Keratinocyte (primary cell): ENCODE data around the gene ZBP1. TPM values are rescaled to one million over a fixed set of nuclear protein-coding genes. Genes with fewer than 3 reads are reported as not detected.

Source experiments
- DNase-seq: peaks from one replicate; pipeline ENCODE4 v3.0.0-alpha.2; 2011; ENCODE audit warnings: low read depth, missing footprints, low spot score
- FAIRE-seq: peaks from 2 replicates; lab custom pipeline; 2011; peaks lifted over from hg19 to GRCh38; lab: Jason Lieb, UNC
- H2AFZ ChIP-seq: 2 replicates; pipeline ENCODE4 v1.6.0; 2012; ENCODE audit warnings: low read length, control low read depth, inconsistent platforms; ENCODE audit not compliant: control insufficient read depth
- H3K27ac ChIP-seq: 2 replicates; pipeline ENCODE4 v1.5.1; 2011; ENCODE audit warnings: low read length; ENCODE audit not compliant: control insufficient read depth, insufficient read depth
- H3K27me3 ChIP-seq: 3 replicates; pipeline ENCODE4 v1.6.0; 2011; ENCODE audit warnings: low read length; ENCODE audit not compliant: control insufficient read depth, insufficient read depth; ENCODE audit errors: extremely low read depth
- H3K36me3 ChIP-seq, 2 experiments: 2 replicates in 1 of 2; 3 replicates in 1 of 2; pipeline ENCODE4 v1.5.1; 2011; ENCODE audit warnings: low read length in 2 of 2, mild to moderate bottlenecking in 1 of 2; ENCODE audit not compliant: control insufficient read depth in 2 of 2, insufficient read depth in 2 of 2; ENCODE audit errors: extremely low read depth in 1 of 2
- H3K4me1 ChIP-seq: 3 replicates; pipeline ENCODE4 v1.5.1; 2011; ENCODE audit warnings: low read length; ENCODE audit not compliant: control insufficient read depth, insufficient read depth; ENCODE audit errors: extremely low read depth
- H3K4me2 ChIP-seq: 3 replicates; pipeline ENCODE4 v1.6.0; 2011; ENCODE audit warnings: low read depth, low read length; ENCODE audit not compliant: control insufficient read depth, insufficient read depth; ENCODE audit errors: extremely low read depth
- H3K4me3 ChIP-seq, 3 experiments: fragments of 200-600 bp in 1 of 3; sonication (generic) in 1 of 3; 2 replicates in 2 of 3; 3 replicates in 1 of 3; pipeline ENCODE4 v1.5.1; 2011 to 2016; ENCODE audit warnings: low read length in 3 of 3, mild to moderate bottlenecking in 3 of 3, control low read depth in 2 of 3, inconsistent platforms in 1 of 3, low read depth in 1 of 3, mixed read lengths in 1 of 3, mixed run types in 1 of 3, moderate library complexity in 1 of 3; ENCODE audit not compliant: control insufficient read depth in 2 of 3, insufficient read depth in 2 of 3; ENCODE audit errors: extremely low read depth in 1 of 3
- H3K79me2 ChIP-seq: 2 replicates; pipeline ENCODE4 v1.6.0; 2012; ENCODE audit warnings: low read length; ENCODE audit not compliant: control insufficient read depth, insufficient read depth
- H3K9ac ChIP-seq: 3 replicates; pipeline ENCODE4 v1.6.0; 2011; ENCODE audit warnings: low read length; ENCODE audit not compliant: control insufficient read depth, insufficient read depth; ENCODE audit errors: extremely low read depth
- H3K9me1 ChIP-seq: 3 replicates; pipeline ENCODE4 v1.6.0; 2011; ENCODE audit warnings: low read length; ENCODE audit not compliant: control insufficient read depth, insufficient read depth; ENCODE audit errors: extremely low read depth
- H3K9me3 ChIP-seq: 2 replicates; pipeline ENCODE4 v1.5.1; 2012; ENCODE audit warnings: low read depth, low read length; ENCODE audit not compliant: control insufficient read depth
- H4K20me1 ChIP-seq: 3 replicates; pipeline ENCODE4 v1.6.0; 2011; ENCODE audit warnings: low read length; ENCODE audit not compliant: control insufficient read depth, insufficient read depth; ENCODE audit errors: extremely low read depth
- CTCF ChIP-seq, 3 experiments: IDR thresholded peaks in 1 of 3; conservative IDR thresholded peaks in 1 of 3; optimal IDR thresholded peaks in 1 of 3; 2 replicates in 2 of 3; 3 replicates in 1 of 3; pipeline versions ENCODE3 to v1.5.1; 2011; ENCODE audit warnings: low read length in 3 of 3, mild to moderate bottlenecking in 3 of 3, moderate library complexity in 2 of 3, control low read depth in 1 of 3, inconsistent platforms in 1 of 3; ENCODE audit not compliant: insufficient read depth in 2 of 3; ENCODE audit errors: extremely low read depth in 1 of 3
- EZH2 ChIP-seq: IDR thresholded peaks from one replicate; pipeline ENCODE4 v1.6.1; 2012; ENCODE audit warnings: inconsistent platforms, mild to moderate bottlenecking, low read length, moderate library complexity
- dilution Hi-C: fragments of 300-500 bp; cut with MboI; formaldehyde crosslinking; loops from one replicate; pipeline ENCODE4 v1.7.0; 2020; ENCODE audit warnings: low sequenced_read_pairs; ENCODE audit not compliant: extremely low pct_ligation_motif_present
- polyA plus RNA-seq, 5 experiments: library from polyadenylated mRNA; depleted of rRNA in 3 of 5; stranded (reverse) in 3 of 5; stranded (forward) in 1 of 5; unstranded in 1 of 5; fragments of >200 nt; gene quantifications; 1 replicate in 1 of 5; 2 replicates in 3 of 5; 3 replicates in 1 of 5; pipeline versions ENCODE4 v1.2.1 to v1.2.3, GENCODE V29; 2011 to 2012; ENCODE audit warnings: missing spikeins in 2 of 5, low read depth in 1 of 5, low replicate concordance in 1 of 5

Gene ZBP1
- polyA plus RNA-seq, 1 donor (not counting 4 experiments of a cell fraction or from before 2014, with no cell fraction given) = 0.08 TPM

- H2AFZ ChIP-seq = no peak overlapping the region
- H3K4me2 ChIP-seq = no peak overlapping the region
- no peak overlapping the region for H3K9ac ChIP-seq
- no peak for DNase-seq
- peaks cover 10% of the 10 kb centered on the region for H3K4me1 ChIP-seq
- H4K20me1 ChIP-seq = peaks cover 4% of the 10 kb centered on the region
- no peaks in the 10 kb centered on the region for H3K9me1 ChIP-seq
- peaks cover 63% of the 10 kb centered on the region for H3K27me3 ChIP-seq
- H3K27ac ChIP-seq = no peak overlapping the region
- dilution Hi-C loops = loop anchor here (25.0 kb wide), 1 partner anchor 574 kb away; no protein-coding TSS in a partner anchor
- H3K36me3 ChIP-seq = no peaks in the 10 kb centered on the region
- H3K4me3 ChIP-seq = no peak overlapping the region
- H3K79me2 ChIP-seq = no peaks in the 10 kb centered on the region
- H3K9me3 ChIP-seq = no peaks in the 10 kb centered on the region
- no peak for FAIRE-seq
- no peak for TF ChIP-seq EZH2
- TF ChIP-seq CTCF (optimal IDR thresholded peaks at IDR 0.05 in 1 of 3, IDR thresholded peaks at IDR 0.05 in 1 of 3, conservative IDR thresholded peaks at IDR 0.05 in 1 of 3; ENCODE audit: extremely low read depth in 1 of 3, insufficient read depth in 2 of 3, low read length in 3 of 3) = no peak
Measured at GRCh38 chr20:57613481-57613921, 6.7 kb downstream of the ZBP1 start.

- Histone ChIP-seq H3K4me3 (no peak overlapping the region), H3K27me3 (peaks cover 66% of the 10 kb centered on the region), H3K9me1 (no peaks in the 10 kb centered on the region), H2AFZ (no peak overlapping the region), H3K9me3 (no peaks in the 10 kb centered on the region), H4K20me1 (peaks cover 4% of the 10 kb centered on the region), H3K27ac (no peak overlapping the region), H3K9ac (no peak overlapping the region), H3K4me2 (no peak overlapping the region), H3K79me2 (no peaks in the 10 kb centered on the region), H3K4me1 (peaks cover 4% of the 10 kb centered on the region), H3K36me3 (no peaks in the 10 kb centered on the region)
- TF ChIP-seq CTCF (optimal IDR thresholded peaks at IDR 0.05 in 1 of 3, IDR thresholded peaks at IDR 0.05 in 1 of 3, conservative IDR thresholded peaks at IDR 0.05 in 1 of 3; ENCODE audit: extremely low read depth in 1 of 3, insufficient read depth in 2 of 3, low read length in 3 of 3) (no peak), EZH2 (no peak)
- no peak for FAIRE-seq
- DNase-seq = no peak
- dilution Hi-C loops = loop anchor here (25.0 kb wide), 1 partner anchor 574 kb away; no protein-coding TSS in a partner anchor
Measured at GRCh38 chr20:57612916-57613315, 7.3 kb downstream of the ZBP1 start.
